Testis (tissue), 3 donors: Measurements from ENCODE around the gene MRPL53. TPM values are rescaled to one million over a fixed set of nuclear protein-coding genes. Genes with fewer than 3 reads are reported as not detected.

Source experiments
- DNase-seq: peaks from one replicate; pipeline ENCODE4 v3.0.0-alpha.2; 2019
- H3K27ac ChIP-seq, 2 donors: fragments of 200-600 bp; sonication (generic); one replicate each; pipeline ENCODE4 v1.5.1; 2019
- H3K27me3 ChIP-seq: fragments of 200-600 bp; sonication (generic); one replicate; pipeline ENCODE4 v1.5.1; 2019
- H3K36me3 ChIP-seq: fragments of 200-600 bp; sonication (generic); one replicate; pipeline ENCODE4 v1.5.1; 2017; ENCODE audit warnings: low read depth; ENCODE audit errors: missing control alignments
- H3K4me1 ChIP-seq: fragments of 200-600 bp; sonication (generic); one replicate; pipeline ENCODE4 v1.5.1; 2019
- H3K4me3 ChIP-seq, 2 donors: fragments of 200-600 bp; sonication (generic); one replicate each; pipeline ENCODE4 v1.5.1; 2017 to 2019
- H3K9me3 ChIP-seq: fragments of 200-600 bp; sonication (generic); one replicate; pipeline ENCODE4 v1.5.1; 2017
- CTCF ChIP-seq, 3 experiments: fragments of 450-650 bp in 2 of 3; fragments of 200-600 bp in 1 of 3; sonication (generic) in 1 of 3; IDR thresholded peaks; one replicate each; pipeline ENCODE4 v1.5.1; 2016 to 2019; ENCODE audit warnings: antibody characterized with exemption in 3 of 3, mild to moderate bottlenecking in 2 of 3, moderate library complexity in 1 of 3
- POLR2A ChIP-seq: fragments of 450-650 bp; IDR thresholded peaks from one replicate; pipeline ENCODE4 v1.6.1; 2017; ENCODE audit warnings: antibody characterized with exemption, mild to moderate bottlenecking, moderate library complexity
- WGBS, 2 donors: methylation state at CpG; one replicate each; pipeline ENCODE4 v1.1.5; 2018; 5-methylcytosine and 5-hydroxymethylcytosine counted together
- intact Hi-C: fragments of 100-400 bp; cut with DNase I; formaldehyde crosslinking; loops from one replicate; pipeline ENCODE4 v1.15.1; 2023; ENCODE audit warnings: low total_unique reads
- polyA plus RNA-seq: library from polyadenylated mRNA; stranded (reverse); fragments of 350-450 nt; fragmentation: Illumina TruSeq; extraction: RNeasy Lipid Tissue Mini Kit (QIAGEN cat#74804); gene quantifications from one replicate; pipeline ENCODE4 v1.2.3, GENCODE V29; 2014; ENCODE audit warnings: low read depth, low replicate concordance; ENCODE audit not compliant: insufficient read depth
- total RNA-seq, 2 donors: library from RNA; depleted of rRNA; stranded (reverse); fragments of >200 nt; gene quantifications; one replicate each; pipeline ENCODE4 v1.2.3, GENCODE V29; 2016

The MRPL53 gene
- total and polyA plus RNA-seq, 3 donors from 2014 or later: 23.6 to 64.8 (median 46.0) TPM

- Histone ChIP-seq H3K27ac (no peak overlapping the region), H3K4me3 (no peak overlapping the region), H3K4me1 (peaks cover 7% of the 10 kb centered on the region), H3K27me3 (no peaks in the 10 kb centered on the region), H3K36me3 (peaks cover 4% of the 10 kb centered on the region), H3K9me3 (no peaks in the 10 kb centered on the region)
- DNase-seq: no peak
- 87 to 88% methylated on average over 3 of the region's 3 CpGs for WGBS, 2 donors
- intact Hi-C loops: no loop called here
- no peak for TF ChIP-seq CTCF (IDR thresholded peaks at IDR 0.05)
- TF ChIP-seq POLR2A: no peak
These were observed 32.1 kb upstream of the MRPL53 start for GRCh38 chr2:74504591-74504990.

- Histone ChIP-seq H3K27ac (no peak overlapping the region), H3K9me3 (no peaks in the 10 kb centered on the region), H3K36me3 (peaks cover 4% of the 10 kb centered on the region), H3K4me1 (peaks cover 14% of the 10 kb centered on the region), H3K27me3 (no peaks in the 10 kb centered on the region), H3K4me3 (peak overlapping the region; percentile 39 to 51)
- WGBS, 2 donors: 47 to 51% methylated on average over 21 to 45 of the region's 45 CpGs
- no peak for TF ChIP-seq POLR2A
- TF ChIP-seq CTCF (IDR thresholded peaks at IDR 0.05): no peak
- no peak for DNase-seq
- intact Hi-C loops: no loop called here
These were observed 31.3 kb upstream of the MRPL53 start for GRCh38 chr2:74503506-74504475.

GRCh38 chr2:74502720-74503505 lies 30.4 kb upstream of the MRPL53 start:
- Histone ChIP-seq H3K4me3 (peak overlapping the region; percentile 39 to 51), H3K9me3 (no peaks in the 10 kb centered on the region), H3K4me1 (peaks cover 13% of the 10 kb centered on the region), H3K27ac (no peak overlapping the region), H3K36me3 (peaks cover 4% of the 10 kb centered on the region), H3K27me3 (no peaks in the 10 kb centered on the region)
- intact Hi-C loops: no loop called here
- TF ChIP-seq POLR2A (no peak), CTCF (IDR thresholded peaks at IDR 0.05) (no peak)
- 1 to 3% methylated on average over 20 to 65 of the region's 67 CpGs for WGBS, 2 donors
- peak; percentile 64 for DNase-seq

GRCh38 chr2:74502147-74502719 lies 29.8 kb upstream of the MRPL53 start:
- no peaks in the 10 kb centered on the region for H3K9me3 ChIP-seq
- 12 to 13% methylated on average over 31 to 32 of the region's 32 CpGs for WGBS, 2 donors
- no peak for TF ChIP-seq POLR2A
- TF ChIP-seq CTCF (IDR thresholded peaks at IDR 0.05): no peak
- no peak overlapping the region for H3K27ac ChIP-seq
- DNase-seq: no peak
- peaks cover 4% of the 10 kb centered on the region for H3K36me3 ChIP-seq
- peaks cover 18% of the 10 kb centered on the region for H3K4me1 ChIP-seq
- H3K4me3 ChIP-seq: peak overlapping the region; percentile 39 to 51
- H3K27me3 ChIP-seq: no peaks in the 10 kb centered on the region
- intact Hi-C loops: no loop called here
